ENCODE data around the gene CCNO. TPM values are rescaled to one million over a fixed set of nuclear protein-coding genes. Genes with fewer than 3 reads are reported as not detected.

The CCNO gene
- total and polyA plus RNA-seq, 2 of the 8 experiments (the other 6 are each of a cell fraction or from before 2014, with no cell fraction given), result 0.14 to 0.41 TPM

- TF ChIP-seq YY1 (IDR thresholded peaks at IDR 0.05; ENCODE audit: low read depth, low read length) (0 out of 2 replicates have a peak, but pooled peaks have one; percentile 19), EGR1 (IDR thresholded peaks at IDR 0.05; ENCODE audit: borderline replicate concordance, low read depth, low read length) (peak; percentile 85), E2F6 (IDR thresholded peaks at IDR 0.05) (peak; percentile 80), SIX5 (IDR thresholded peaks at IDR 0.05; ENCODE audit: low read depth, low read length) (no peak), TCF12 (IDR thresholded peaks at IDR 0.05; ENCODE audit: low read depth, low read length) (0 out of 2 replicates have a peak, but pooled peaks have one; percentile 28), RBBP5 (IDR thresholded peaks at IDR 0.05; ENCODE audit: borderline replicate concordance, low read depth, low read length) (0 out of 2 replicates have a peak, but pooled peaks have one; percentile 55), ASH2L (IDR thresholded peaks at IDR 0.05; ENCODE audit: low read length) (peak; percentile 70), RAD21 (IDR thresholded peaks at IDR 0.05 in 1 of 2, conservative IDR thresholded peaks at IDR 0.05 in 1 of 2; ENCODE audit: low read depth in 2 of 2, low read length in 2 of 2) (peak in 1 of 2 experiments; percentile 37; a peak in 2 of 4 replicates), BCL11A (IDR thresholded peaks at IDR 0.05; ENCODE audit: low read depth in 2 of 2, low read length in 2 of 2) (no peak), CTCF (IDR thresholded peaks at IDR 0.05; ENCODE audit: control extremely low read depth in 1 of 3, insufficient read depth in 1 of 3, low read depth in 1 of 3, low read length in 3 of 3) (peak in 2 of 3 experiments; percentile 9 to 17; a peak in 2 of 4 replicates), TEAD4 (IDR thresholded peaks at IDR 0.05; ENCODE audit: low read depth, low read length) (no peak), ZNF274 (IDR thresholded peaks at IDR 0.05; ENCODE audit: borderline replicate concordance, extremely low read depth, low read length) (no peak)
Observed at GRCh38 chr5:55226934-55227663, 6.3 kb downstream of the CCNO start, which contains the start of gene MCIDAS (continued).
